Colon (tissue), 2 donors: ENCODE data around the gene SLC2A9.
"Not testable (repeated sequence)": the region's sequence is repeated elsewhere in the genome, so short reads cannot be mapped to it uniquely, and the experiment has no call there.

Experiments used
- FAIRE-seq: peaks from 2 replicates; lab custom pipeline; 2012; peaks lifted over from hg19 to GRCh38; lab: Jason Lieb, UNC
- donor health status: control.
- donor health status: control.

SLC2A9 gene

GRCh38 chr4:9926586-9926985 lies 94.7 kb downstream of the SLC2A9 start:
- FAIRE-seq, result no peak

DNA sequence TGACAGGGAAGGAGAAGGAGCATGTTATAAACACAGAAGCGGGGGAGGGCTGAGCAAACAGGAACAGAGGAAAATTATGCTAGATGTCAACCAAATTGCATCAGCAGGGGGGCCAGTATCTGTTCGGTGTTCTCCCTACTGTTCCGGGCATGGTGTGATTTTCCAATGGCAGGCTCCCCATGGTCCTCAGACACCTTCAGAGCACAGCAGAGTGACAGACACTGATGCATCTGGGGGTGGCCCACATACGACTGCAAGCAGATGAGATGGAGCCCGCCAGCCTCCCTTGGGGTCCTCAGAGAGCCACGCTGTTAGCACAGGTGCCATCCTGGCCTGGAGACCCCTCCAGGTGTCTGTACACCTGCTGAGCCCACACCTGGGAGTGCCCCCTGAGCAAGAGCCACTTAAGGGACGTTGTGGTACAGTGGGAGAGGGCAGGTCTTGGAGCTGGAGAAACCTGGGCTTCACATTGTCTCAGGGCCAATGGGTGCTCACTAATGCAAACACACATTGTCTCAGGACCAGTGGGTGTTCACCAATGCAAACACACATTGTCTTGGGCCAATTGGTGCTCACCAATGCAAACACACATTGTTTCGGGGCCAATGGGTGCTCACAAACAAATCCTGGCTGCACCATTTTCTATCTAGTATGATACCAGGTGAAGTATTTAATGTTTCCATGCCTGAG lies 95.4 kb downstream of the SLC2A9 start:
- no peak for FAIRE-seq

DNA sequence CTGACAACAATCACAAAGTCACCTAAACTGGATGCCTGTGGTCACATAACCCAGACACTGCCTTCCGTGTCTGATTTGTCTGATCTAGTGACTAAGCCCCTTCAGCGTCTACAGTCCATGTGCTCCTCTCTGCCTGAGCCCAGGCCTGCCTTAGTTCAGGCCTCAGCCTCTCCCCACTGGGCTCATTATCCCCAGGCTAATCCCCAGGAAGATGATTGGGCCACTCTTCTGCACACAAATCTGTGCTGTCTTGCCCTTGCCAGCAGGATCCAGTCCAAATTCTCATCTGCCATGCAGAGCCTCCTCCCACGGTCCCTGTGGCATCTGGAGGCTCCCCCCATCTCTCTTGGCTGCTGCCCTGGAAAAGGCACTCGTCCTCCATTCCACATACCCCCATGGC lies 96.5 kb downstream of the SLC2A9 start:
- no peak for FAIRE-seq

DNA sequence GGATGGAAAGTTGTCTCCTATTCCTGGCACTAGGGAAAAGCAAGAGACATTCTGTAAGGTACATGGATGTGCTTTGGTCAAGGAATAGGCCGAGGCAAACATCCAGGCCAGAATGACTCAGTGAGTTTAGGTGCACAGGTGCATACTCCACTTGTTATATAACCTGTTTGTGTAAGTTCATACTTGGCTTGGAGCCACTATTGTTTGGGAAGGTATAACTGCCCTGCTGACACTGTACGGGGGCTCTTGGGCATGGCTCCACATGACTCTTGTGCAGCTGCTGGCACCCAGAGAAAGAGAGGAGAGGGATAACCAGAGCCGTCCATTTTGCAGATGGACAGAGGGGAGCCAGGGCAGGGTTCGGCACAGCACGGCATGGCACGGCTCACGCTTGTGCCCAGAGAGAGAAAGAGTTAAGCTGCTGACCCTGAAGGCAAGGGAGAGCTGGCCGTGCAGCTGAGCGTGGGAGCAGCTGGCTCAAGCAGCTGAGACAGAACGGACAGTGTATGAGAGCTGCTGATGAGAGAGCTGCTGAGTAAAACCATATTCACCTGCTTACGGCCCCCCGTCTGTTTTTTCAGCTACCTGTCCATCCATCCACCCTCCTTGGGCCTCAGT lies 98.0 kb downstream of the SLC2A9 start:
- FAIRE-seq, result no peak

GRCh38 chr4:9921326-9921725 lies 100.0 kb downstream of the SLC2A9 start:
- no peak for FAIRE-seq

GRCh38 chr4:9920029-9920428 lies 101.3 kb downstream of the SLC2A9 start:
- FAIRE-seq, result no peak

DNA sequence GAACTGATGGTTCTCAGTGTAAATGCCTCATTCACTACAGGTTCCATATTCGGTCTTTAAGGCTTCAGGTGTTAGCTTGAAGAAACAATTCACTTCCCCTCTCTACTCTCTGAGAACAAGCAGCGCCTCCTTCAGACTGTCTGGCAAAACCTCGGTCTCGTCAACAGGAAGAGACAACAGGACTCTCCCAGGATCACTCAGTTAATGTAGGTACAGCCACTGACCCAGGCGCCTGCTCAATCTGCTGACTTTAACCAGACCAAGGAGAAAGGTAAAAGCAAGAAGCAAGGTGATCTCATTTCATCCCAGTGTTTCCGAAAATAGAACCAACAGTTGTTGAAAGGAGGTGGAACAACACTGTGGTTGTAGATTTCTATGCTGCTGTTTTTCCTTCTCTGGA lies 102.2 kb downstream of the SLC2A9 start:
- FAIRE-seq, result no peak

DNA sequence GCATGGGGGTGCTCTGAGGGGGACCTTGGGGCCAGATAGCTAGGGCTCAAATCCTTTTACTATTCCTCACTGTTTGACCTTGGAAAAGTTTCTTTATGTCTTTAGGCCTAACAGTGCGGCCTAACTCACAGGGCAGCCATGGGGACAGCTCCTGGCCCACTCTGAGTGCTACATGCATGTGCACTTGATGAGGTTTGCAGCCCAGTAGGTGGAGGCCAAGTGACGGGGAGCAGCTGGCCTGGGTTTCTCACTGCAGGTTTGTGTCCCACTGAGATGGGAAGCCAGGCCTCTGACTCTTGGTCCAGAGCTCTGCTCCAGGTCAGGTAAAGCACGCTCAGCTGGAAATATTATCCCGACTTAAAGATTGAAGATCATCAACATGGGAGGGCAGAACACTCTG lies 102.8 kb downstream of the SLC2A9 start:
- no peak for FAIRE-seq

DNA sequence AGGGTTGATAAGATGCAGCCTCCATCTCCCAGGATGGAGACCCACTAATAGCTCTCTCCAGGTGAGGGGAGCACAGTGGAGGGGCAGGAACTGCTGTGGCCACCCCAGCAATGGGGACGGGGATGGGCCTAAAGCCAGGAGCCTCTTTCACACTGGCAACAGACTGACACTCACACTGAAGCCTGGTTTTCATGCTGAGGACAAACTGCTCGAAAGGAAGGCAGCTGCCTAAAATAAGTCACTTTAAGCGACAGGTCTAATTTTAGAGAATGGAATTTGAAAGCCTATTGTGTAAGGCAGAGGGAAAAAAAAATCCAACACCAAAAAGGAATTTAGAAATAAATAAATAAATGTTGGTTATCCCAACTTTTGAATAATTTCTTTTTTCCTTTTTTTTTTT lies 104.4 kb downstream of the SLC2A9 start:
- FAIRE-seq, result no peak

- no peak for FAIRE-seq
Observed at GRCh38 chr4:9916346-9916745, 105.0 kb downstream of the SLC2A9 start.

- FAIRE-seq, result no peak
Observed at GRCh38 chr4:9913846-9914245, 107.5 kb downstream of the SLC2A9 start.

- FAIRE-seq, result no peak
Observed at GRCh38 chr4:9906996-9907395, 114.3 kb downstream of the SLC2A9 start.

DNA sequence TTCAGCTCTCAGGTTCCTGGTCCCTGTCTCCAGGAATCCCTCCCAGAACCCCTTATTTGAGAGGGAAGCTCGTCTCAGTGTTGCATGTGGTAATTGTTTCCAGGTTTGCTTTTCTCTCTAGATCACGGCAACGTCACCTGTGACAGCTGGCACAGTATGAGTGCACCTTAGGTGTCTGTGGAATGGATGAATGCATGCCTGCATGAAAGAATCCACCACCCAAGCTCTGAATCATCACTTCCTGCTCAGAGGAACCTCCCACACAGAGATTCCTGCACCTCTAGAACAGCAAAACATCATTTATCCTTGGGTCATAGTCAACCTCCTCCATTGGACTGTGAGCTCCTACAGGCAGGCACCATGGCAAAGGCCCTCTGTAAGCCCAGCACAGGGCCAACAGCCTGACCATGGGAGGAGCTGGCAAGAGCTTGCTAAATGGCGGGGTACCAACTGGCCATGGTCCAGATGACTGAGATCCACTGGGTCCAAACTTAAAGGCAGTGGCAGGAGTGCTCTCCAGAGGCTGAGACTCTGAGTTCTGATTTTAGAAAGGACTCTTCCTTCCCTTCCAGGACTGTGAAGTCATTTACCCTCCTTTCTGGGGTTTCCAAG lies 116.2 kb downstream of the SLC2A9 start:
- FAIRE-seq, result no peak

GRCh38 chr4:9903317-9903716 lies 118.0 kb downstream of the SLC2A9 start:
- no peak for FAIRE-seq

DNA sequence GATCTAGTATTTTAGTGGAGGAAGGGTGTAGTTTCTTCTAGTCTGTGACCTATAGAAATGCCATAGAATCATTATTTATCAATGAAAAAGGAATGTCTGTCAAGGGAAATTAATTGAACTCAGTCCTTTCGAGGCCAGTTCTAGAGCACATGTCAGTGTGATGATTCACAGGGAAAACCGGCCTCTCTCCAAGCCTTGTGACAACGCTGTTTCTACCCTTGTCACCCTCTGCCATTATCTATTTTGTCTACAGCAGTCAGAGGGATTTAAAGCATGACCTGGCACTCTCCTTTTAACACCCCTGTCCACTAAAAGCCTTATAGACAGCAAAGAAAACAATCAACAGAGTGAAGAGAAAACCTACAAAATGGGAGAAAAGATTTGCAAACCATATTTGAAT lies 120.0 kb downstream of the SLC2A9 start:
- FAIRE-seq, result no peak

DNA sequence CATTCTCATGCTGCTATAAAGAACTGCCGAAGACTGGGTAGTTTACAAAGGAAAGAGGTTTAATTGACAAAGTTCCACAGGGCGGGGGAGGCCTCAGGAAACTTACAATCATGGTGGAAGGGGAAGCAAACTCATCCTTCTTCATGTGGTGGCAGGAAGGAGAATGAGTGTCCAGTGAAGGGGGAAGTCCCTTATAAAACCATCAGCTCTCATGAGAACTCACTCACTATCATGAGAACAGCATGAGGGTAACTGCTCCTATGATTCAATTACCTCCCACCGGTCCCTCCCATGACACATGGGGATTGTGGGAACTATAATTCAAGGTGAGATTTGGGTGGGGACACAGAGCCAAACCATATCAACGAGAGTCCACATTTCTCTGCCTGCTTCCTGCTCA lies 120.7 kb downstream of the SLC2A9 start:
- FAIRE-seq, result not testable (repeated sequence)

GRCh38 chr4:9899306-9900055 lies 121.8 kb downstream of the SLC2A9 start:
- no peak for FAIRE-seq

DNA sequence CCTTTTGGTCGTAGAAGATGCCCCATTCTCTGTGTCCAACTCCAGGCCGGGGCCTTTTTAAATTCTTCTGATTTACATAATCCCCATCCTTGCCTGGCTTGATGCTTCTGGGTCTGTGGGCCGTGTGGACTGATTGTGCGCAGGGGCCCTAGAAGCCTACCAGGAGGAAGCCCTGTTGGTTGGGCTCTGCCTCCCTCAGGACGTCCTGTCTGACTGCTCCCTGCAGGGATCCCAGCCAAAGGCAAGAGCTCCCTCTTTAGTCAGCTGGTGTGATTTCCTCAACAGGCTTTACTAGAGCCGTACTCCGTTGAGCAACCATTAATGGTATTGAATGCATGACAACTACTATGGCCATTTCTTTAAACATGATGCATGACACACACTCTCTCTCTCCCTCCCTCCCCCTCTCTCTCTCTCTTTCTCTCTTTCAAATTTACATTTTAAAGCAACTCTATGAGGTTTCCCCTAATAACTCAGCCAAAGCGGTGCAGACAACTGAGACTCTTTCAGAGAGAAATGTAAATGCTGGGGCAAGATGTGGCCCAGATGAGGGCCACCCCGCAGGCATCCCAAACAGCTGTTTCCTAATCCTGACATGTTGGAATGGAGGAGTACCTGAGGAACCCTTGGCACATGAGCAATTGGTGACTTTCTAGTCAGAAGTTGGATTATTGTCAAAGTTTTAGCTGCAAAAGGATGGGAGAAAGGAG lies 122.5 kb downstream of the SLC2A9 start:
- no peak for FAIRE-seq

GRCh38 chr4:9895333-9895705 lies 126.0 kb downstream of the SLC2A9 start:
- FAIRE-seq, result no peak

DNA sequence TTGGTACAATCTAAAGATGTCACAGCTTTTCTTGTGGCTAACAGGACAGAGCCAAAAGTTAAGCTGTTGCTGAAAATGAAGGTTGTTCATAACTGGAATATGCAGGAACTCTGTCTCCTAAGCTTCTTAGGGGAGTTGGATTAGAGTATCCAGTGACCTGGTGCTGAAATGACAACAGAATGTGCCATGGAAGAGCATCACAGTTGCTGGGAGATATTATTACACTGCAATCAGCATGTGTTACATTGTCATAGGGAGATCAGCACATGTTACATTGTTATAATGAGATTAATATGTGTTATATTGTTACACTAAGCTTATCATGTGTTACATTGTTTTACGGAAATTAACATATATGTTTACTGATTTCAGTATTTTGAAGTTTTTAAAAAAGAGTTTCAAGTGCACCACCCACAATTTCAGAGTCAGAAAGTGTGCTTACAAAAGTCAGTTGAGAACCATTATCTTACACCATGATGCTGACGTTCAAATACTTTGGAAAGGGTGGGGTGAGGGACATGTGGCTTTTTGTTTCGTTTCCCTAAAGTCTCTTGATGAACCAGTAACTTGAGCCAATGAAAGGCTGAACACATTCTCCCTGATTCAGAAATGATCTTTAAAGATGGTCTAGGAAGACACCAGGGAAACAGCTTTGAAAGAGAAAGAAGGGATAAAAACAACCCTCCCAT lies 126.5 kb downstream of the SLC2A9 start:
- FAIRE-seq, result no peak

GRCh38 chr4:9893329-9894108 lies 127.8 kb downstream of the SLC2A9 start:
- FAIRE-seq, result no peak
